HG02678 (cell line): ENCODE results near the gene CPOX.
"Not testable (repeated sequence)": the region's sequence is repeated elsewhere in the genome, so short reads cannot be mapped to it uniquely, and the experiment has no call there.

ENCODE experiments used
- ATAC-seq: cut with Tn5 transposase; IDR thresholded peaks from one replicate; pipeline ENCODE4 v1.9.1; 2021; ENCODE audit warnings: mild to moderate bottlenecking, moderate library complexity; ENCODE audit not compliant: unreplicated experiment

Gene CPOX

DNA sequence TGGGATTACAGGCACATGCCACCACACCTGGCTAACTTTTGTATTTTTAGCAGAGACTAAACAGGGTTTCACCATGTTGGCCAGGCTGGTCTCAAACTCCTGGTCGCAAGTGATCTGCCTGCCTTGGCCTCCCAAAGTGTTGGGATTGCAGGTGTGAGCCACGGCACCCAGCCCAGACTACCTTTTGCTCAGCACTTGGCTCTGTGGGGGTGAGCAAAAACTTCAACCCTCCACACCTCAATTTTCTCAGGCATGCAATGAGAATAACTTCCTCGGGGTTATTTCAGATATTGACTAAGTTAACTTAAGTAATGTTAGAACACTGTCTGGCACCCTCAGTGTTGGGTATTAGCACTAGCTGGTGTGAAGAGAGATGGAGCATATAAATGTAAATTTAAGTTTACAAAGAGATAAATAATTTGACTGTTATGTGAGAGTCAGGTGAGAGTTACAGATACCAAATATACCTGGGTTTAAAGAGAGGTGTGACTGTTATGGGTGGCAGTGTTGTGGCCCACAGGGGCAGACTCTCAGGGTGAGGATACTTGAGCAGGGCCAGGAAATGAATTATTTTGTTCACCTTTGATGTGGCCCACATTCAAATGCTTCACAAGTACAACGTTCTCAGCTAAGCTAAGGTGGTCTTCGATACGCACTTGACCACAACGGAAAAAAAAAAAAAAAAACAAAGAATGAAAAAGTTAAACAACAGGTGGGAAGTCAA is 29.0 kb downstream of the CPOX start:
- peak; percentile 15 for ATAC-seq

DNA sequence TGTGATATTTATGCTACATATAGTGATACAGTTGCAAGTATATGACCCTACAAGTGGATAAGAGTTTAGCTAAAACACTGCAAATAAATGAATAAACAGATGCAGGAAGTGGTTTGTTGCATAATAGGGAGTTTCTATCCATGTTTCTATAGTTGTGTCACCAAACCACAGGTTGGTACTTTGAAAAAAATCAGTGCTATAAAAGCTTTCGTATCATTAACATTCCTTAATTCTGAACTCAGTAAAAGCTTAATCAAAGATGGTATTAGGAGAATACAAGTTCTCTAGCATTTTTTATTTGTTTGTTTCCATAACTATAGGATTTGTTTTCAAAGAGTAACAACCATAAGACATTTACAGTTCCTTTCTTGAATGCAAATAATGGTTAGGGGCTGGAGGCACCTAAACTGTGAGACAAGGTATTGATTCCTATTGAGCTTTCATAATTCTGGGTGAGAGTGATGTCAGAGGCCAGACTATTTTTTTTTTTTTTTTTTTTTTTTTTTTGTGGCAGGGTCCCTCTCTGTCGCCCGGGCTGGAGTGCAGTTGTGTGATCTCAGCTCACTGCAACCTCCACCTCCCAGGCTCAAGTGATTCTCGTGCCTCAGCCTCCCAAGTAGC is 29.6 kb downstream of the CPOX start:
- ATAC-seq, result peak; percentile 60

DNA sequence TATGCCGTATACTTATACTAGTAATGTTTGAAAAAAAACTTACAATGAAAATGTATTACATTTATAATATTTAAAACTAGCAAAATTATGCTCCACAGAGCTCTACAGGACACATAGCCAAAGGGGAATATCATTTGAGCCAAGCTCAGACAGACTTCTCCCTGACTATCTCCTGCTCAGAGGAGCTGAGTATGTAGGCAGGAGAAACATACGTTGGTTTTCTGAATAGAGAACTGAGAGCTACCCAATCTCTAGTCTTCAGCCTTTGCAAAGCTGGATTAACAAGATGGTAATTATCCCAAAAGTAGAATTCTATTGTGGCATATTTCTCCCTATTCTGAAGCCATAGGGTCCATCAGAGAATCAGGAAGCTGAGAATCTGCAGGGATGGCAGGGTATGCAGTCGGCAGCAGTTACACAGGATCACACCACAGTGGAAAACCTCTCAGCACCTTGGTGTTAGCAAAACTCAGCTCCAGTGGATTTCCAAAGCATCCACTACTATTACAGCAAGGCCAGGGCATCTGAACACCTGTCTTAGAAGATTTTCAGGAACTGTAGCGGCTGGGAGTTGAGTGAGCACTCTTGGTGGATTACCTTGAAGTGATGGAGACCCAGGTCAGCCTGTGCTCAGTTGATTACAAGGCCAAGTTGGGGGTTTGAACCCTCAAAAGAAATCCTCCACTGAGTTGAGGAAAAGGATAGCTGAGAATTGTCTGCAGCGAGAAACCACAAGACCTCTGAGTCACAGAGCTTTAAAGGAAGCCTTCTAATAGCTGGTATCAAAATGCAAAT is 31.5 kb downstream of the CPOX start:
- ATAC-seq, result no peak

DNA sequence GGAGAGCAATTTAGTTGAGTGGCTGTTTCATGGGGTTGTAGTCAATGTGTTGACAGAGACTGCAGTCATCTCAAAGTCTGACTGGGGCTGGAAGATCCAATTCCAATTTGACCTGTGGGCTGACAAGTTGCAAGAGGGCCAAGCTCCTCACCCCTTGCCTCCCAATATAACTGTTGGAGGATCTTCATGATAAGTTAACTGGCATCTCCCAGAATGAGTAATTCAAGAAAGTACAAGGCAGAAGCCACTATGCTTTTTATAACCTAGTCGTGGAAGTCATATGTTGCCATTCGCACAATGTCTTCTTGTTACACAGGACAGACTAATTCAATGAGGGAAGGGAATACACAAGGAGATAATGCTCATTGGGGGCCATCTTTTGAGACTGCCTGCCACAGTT is 32.5 kb downstream of the CPOX start:
- no peak for ATAC-seq

DNA sequence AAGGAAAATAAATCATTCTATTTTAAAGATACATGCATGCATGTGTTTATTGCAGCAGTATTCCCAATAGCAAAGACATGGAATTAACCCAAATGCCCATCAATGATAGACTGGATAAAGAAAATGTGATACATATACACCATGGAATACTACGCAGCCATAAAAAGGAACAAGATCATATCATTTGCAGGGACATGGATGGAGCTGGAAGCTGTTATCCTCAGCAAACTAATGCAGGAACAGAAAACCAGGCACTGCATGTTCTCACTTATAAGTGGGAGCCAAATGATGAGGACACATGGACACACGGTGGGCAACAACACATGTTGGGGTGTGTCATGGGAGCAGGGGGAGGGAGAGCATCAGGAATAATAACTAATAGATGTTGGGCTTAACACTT is 33.6 kb downstream of the CPOX start:
- not testable (repeated sequence) for ATAC-seq

DNA sequence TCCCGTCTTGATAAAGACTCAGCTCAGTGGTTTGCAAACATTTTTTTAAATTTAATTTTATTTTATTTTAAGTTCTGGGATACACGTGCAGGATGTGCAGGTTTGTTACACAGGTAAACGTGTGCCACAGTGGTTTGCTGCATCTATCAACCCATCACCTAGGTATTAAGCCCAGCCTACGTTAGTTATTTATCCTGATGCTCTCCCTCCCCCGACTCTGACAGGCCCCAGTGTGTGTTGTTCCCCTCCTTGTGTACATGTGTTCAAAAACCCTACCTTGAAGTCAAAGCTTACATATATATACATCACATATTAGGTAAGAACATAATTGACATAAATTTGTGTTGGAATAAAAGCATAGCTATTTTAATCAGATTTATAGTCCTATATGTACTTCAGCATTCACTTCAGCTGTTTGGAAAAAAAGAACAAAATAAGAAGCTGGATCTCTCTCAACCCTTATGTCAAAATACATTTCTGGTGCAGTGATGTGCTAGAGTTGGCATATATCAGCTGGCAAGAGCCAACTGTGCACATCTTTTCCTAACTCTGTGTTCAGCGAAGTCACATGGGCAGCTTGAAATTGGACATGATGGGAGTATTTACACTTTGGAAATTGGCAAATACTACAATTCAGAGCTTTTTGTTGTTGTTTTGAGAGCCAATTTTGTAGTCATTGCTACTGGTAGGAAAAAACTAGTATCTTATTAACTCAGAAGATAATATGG is 35.1 kb downstream of the CPOX start:
- ATAC-seq, result no peak

DNA sequence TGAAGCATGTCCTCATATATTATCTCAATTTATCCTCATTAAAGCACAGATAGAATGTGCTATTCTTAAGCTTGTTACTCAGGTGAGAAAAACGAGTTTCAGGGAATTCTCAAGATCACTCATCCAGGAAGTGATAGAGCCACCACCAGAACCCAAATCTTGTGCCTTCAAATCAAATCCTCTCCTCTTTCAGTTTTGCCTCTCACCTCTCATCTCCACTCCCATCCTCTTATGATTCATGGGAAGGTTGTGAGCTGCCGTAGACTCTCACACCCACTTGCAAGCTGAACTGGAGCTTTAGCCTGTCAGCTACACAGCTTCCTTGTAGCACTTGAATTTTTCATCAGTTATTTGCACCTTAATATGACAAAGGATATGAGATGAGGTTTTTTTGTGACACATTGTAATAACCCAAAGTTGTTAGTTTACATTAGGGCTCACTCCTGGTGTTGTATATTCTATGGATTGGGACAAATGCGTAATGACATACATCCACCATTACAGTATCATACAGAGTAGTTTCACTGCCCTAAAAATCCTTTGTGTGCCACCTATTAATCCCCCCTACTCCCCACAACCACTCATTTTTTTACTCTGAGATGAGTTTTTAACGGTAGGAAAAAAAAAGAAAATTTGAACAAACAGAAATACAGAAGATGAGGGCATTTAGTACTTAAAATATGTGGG is 35.9 kb downstream of the CPOX start:
- ATAC-seq, result peak; percentile 18

DNA sequence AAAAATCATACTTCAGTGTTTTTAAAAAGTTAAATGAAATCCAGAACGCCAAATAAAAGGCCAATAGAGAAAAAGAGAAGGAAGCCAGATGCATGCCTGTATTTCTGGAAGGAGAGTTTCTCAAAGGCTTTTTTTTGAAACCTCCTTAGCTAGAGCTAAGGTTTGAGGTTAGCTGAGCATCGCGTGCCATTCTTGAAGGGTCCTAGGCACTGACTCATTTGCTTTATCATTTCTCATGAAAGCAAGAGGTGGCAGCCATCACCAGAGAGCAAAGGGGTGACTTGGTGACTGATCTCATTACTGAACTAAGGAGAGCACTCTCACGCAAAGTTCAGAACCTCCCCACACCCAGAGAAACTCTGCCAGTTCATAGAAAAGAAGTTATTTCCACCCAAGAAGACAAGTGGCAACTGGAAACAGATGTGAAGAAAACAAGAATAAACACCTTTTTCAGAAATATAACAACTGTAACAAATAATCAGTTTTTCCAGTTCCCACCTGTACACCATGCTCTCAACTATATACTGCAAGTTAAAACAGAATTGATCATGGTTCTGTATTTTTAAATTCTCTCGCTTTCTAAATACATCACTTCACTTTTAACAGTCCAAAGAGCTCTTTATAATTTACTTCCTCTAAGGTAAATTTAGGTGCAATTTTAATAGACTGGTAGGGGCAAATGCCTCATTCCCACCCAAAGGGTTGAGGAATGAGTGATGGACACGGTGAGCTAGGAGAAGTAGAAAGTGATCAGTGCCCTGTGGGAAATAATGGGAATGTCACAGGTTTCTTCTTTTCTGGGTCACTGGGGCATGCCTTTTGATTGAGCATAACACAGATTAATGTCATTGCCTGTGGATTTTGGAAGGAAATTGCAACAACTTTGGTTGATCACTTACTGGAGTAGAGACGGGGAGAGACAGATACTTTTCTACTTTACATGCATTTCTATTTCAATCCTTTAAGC is 37.0 kb downstream of the CPOX start:
- peak; percentile 73 for ATAC-seq

DNA sequence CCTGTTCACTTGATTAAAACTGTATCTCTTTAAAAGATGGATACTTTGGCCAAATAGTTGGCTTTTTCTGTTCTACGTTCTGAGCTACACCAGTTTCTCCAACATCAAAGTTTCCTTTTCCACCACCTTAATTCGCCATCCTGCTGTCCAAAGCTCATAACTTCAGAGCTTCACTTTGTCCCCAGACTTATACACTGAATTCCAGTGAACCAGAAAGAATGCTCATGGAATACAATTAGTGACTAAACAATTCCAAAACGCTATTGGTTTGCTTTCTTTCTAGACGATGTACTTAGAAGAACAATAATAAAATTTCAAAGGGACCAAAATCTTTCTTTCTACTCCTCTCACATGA is 38.4 kb downstream of the CPOX start:
- ATAC-seq, result no peak

DNA sequence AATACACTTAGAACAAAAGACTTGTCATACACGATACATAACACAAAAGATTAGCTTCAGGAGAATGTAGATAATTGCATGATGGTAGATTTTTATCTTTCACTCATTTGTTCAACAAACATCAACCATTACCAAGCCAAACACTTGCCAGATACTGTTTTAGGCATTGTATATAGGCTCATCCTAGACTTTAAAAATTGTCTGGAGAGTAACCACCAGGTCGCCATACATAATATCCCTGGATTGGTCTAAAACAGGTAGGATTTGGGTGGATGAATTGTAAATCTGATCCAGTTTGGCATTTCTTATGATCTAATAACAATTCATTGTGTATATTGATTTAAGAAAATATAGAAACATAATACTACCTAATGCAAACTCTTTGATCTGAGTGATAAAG is 38.8 kb downstream of the CPOX start:
- no peak for ATAC-seq

DNA sequence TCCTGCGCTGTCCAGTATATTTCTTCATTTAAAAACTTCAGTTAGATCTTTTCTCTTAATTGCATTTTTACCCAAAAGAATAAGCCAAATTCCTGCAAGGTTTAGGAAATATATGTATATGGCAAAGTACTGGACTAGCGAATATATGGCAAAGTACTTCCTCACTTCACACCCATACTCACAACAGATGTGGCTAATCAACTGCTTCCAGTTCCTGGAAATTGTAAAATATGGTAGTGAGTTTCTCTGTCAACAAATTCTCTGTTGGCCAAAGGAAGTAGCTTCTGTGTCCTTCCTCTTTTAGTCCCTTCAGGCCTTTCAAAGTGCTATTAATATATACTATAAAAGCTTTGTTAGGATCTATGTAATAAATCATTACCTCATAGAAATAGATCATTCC is 39.7 kb downstream of the CPOX start:
- no peak for ATAC-seq

DNA sequence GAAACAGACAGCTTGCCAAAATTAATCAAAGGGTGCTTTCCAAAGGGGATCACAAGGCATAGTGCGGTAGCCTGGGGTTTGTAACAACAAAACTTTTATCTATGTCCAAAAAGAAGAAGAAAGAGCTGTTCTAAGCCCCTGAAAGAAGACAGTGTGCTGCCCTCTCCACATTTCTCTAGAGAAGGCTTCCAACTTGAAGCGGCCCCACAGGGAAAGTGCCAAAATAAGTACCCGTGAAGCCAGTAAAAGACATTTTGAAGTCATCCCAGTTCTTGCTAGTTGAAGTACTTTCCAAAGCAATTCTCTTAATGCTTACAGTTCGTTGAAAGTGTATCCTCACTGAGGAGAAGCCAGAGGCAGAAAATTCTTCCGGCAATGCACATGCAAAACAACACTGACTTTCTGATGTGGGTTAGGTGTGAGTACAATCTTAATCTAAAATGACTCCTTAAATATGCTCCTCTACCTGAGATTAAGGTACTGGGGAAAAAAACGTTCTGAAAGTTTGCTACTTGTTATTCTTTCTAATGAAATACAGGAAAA is 40.3 kb downstream of the CPOX start:
- ATAC-seq, result no peak

DNA sequence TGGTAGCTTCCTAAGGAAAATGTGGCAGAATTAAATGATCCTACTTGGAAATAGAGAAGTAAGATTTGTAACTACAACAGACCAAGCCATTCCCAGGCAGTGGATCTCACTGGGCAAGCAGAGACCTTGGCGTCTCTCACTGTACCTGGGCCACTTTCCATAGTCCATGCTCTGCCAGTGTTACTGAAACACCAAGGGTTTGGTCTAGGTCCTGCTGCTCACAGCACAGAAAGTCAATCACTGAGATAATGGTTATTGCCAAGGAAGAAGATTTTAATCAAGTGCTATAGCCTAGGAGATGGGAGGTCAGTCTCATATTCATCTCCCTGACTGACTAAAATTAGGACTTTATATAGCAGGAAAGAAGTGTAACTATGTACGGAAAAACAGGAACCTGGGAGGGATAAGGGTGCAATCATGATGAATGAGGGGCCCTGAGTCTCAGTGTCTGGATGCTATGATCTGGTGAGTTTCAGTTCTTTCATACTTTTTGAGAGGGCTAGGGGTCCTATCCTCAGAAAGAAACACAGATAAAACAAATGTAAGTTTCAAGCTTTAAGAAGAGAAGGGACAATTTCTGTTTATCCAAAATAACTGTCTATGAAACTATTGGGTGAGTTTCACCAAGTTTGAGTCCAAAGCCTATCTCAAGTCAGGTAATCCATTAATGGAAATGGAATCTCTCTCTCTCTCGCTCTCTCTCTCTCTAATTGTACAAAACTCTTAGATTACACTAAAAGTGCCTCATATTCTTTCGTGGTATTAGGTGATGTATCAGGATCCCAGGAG is 41.0 kb downstream of the CPOX start:
- no peak for ATAC-seq

DNA sequence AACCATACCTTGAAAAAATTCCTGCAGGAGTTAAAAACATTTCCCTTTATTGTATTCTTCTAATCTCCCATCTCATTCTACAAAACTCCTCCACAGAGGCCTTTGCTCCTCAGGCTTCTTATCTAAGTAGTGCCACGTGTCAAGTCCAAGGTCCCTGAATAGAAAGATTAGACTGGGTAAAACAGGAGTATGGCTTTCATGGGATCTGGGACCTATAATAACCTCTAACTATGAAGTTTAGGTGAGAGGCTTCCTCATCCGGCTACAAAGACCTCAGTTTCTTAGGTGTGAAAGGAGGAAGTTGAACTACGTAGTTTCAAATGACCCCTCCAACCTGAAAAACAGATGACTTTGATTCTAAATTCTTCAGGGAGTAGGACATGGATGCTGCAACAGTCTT is 41.7 kb downstream of the CPOX start:
- ATAC-seq, result no peak

DNA sequence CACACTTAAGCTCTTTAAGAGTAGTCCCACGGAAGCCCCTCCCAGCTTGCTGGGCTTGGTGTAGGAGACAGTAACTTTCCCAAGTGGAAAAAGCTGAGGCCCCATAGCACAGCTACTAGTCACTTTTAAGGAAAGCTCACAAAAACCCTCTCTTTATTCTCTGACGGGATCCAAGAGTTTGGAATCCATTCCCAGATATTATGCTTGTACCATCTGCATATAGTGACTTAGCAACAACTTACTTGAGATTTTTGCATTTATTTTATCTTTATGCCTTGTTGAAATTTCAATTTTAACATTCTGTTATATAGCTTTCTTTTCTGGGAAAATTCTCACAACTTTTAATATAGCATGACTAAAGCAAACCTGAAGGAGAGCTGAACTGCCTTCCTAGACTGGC is 42.2 kb downstream of the CPOX start:
- ATAC-seq, result no peak

DNA sequence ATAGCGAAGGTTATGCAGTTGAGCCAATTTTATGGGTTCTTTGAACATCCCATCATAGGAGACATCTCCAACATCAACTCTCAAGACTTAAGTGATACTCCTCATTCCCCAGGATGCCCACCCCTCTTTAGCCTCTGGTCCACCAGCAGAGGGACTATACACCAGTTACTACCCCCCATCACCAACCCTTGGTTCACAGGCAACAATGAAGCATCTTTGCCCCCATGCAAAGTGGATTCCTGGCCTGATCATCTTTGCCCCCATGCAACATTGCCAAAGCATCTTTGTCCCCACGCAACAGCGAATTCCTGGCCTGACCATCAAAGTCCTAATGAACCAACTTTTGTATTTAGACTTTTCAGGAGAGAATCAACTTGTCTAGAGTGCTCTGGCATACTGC is 42.6 kb downstream of the CPOX start:
- ATAC-seq, result no peak

DNA sequence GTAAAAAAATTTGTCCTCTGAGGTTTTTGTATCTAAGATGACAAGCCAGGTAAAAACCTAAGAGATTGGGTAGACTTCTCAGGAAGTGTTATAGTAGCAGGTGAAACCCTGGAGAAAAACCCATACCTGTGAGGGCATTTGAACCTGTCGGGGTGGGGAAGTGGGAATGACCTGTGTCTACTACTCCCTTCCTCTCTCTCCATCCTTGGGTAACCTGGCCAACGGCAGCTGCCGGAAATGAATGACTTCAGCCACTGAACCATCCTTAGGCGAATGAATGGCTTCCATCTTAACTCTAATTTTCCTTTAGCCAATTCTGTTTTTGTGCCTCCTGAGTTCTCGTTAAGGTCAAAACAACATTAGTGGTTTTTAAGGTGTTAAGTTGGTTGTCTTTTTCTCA is 44.9 kb downstream of the CPOX start:
- ATAC-seq, result no peak

DNA sequence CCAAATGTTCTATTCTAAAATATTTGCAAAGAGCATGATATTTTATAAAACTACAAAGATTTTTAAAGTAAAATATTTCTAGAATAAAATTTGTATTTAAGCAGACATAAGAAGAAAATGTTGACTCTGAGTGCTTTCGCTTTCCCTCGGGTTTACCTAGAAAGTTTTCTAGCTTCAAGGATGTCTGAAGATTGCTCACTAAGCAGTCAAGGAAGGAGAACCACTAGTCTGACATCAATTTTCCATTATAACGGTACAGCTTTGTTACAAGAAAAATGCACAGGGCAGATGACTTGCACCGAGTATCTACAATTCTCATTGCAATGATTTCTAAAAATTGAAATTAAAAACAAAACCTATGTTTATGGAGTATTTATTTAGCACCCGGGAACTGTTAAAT is 47.5 kb downstream of the CPOX start:
- peak; percentile 50 for ATAC-seq

DNA sequence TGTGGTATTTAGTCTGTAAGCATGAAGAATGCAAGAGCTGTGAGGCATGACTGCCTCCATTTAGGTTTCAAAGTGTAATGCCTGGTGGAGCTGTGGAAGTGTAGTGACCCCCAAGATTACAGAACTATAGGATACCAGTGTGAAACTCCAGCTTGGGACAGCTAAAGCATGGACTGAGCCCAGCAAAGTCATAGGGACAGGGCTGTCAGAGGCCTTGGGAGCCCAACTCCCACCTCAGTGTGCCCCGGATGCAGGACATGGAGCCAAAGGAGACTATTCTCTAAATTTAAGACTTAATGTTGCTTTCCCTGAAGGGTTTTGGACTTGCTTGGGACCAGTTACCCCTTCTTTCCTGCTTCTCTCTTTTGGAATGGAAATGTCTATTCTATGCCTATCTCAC is 50.8 kb downstream of the CPOX start:
- ATAC-seq, result no peak
